GM19099 (cell line): ENCODE measurements around the gene NT5C1A.

Experiments
- POLR2A ChIP-seq: IDR thresholded peaks from 3 replicates; pipeline ENCODE4 v1.6.1; 2011; ENCODE audit warnings: low read depth; ENCODE audit not compliant: insufficient read length; ENCODE audit errors: extremely low read depth

The NT5C1A gene

DNA sequence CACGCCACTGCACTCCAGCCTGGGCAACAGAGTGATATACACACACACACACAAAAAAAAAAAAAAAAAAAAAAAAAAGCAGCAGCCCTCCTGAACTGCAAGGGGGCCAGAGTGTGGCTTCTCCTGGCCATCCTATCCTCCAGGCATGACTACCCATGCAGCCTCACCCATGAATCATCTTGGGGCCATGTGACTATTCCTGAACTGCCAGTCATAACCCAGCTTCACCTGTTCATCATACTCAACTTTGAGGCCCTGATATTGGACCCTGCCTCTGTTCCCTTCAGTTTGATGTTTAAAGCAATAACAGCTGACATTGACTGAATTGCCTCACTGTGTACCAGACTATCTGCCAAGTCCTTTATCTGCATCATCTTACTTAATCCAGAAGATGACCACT is 22.1 kb upstream of the NT5C1A start:
- no peak for TF ChIP-seq POLR2A

DNA sequence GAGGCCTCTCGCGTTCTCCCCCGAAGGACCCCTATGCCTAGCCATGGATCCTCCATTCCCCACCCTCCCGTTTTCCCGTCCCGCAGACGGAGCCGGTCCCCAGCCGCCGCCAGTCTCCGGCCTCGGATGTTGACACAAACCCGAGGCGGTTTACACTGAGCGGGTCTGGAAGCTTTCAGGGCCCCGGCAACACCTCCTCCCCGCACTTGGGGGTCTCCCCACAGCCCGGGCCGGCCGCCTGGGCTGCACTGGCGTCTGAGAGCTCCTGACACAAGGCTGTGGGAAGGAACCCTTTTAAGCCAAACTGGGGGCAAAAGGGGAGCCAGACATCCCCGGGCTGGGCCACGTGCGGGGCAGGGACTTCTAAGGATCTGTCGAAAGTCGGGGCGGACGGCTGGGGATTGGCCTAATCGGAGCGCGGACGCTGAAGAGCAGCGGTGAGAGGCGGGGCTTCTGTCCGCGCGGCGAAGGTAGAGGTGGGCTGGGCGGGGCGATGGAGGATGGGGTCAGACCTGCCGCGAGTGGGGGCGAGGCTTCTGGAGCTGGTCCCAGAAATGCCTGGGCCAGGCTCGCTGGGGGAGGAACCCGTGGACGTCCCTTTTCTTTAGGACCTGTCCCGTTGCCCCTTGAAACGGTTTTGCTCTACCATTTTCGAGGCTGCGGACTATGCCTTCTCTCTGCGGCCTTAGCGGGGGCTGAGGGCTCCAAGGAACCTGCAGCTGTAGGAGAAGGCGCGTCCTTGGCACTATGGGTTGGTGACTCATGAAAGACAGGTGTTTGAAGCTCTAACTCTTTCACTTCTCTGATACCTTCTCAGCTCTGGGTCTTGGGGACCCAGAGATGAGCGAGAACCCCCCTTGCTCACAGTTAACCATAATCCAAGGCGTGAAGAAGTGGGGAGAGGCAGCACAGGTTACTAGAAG is 20.5 kb upstream of the NT5C1A start:
- no peak for TF ChIP-seq POLR2A

DNA sequence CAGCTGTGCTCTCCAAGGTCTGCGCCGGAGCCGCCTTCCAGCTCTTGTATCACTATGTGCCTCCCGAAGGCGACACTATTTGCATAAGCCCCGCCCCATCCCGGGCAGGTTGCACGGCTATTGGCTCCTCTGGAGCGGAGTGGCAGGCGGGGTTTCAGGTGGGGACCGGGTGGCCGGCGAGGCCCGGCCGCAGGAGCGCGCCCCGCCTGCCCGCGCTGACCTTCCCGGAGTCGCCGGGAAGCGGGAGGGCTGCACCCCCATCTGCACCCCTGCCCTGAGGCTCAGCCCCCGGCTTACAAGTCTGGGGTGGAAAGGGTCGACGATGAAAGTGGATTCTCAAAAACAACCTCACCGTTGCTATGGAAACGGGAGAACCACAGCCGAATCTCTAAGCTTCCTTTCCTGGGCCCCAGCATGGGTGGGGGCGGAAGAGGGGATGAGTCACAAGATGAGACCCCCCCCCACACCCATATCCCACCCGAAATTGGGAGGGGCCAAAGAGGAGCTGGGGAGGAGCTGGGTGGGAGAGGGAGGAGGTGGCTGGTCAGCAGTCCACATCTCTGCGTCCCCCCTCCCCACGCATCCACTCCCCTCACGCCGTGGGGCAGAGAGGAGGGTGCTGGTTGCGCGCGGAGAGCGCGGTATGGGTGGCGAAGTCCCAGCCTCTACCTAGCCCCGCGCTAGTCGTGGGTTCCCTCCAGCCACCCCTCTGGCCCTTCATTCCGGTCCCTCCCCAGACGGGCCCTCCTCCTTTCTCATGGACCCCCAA is 19.7 kb upstream of the NT5C1A start, which contains the start of gene HPCAL4:
Gene HPCAL4, minus strand, starts transcription at position 51 of the 769 bp plus-strand sequence. CDS start 6,830 bp downstream, outside the sequence.
- no peak for TF ChIP-seq POLR2A

DNA sequence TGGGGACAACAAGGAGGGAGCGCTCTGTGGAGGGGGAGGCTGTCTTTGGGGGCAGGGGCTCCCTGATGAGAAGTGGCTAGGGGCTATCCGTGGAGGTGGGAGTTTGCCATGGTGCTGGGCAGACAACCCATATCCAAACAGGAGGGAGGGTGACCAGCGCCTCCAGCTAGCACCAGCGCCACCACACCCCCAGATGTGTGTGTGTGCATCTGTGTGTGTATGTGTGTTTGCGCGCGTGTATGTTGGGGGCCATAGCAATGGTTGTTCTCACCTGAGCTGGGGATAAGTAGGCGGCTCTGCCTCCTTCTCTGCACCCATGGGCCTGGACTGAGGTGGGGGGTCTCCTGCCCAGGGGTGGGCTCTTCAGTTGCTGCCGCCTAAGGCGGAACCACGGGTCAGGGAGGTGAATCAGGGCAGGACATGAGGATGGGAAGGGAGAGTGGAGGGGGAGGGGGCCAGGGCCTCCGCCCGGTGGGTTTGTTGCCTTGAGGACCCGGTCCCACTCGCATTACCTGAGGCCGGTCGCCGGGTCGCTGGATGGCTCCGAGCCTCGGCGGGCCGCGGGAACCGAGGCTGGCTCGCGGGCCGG is 19.0 kb upstream of the NT5C1A start:
- TF ChIP-seq POLR2A, result no peak

DNA sequence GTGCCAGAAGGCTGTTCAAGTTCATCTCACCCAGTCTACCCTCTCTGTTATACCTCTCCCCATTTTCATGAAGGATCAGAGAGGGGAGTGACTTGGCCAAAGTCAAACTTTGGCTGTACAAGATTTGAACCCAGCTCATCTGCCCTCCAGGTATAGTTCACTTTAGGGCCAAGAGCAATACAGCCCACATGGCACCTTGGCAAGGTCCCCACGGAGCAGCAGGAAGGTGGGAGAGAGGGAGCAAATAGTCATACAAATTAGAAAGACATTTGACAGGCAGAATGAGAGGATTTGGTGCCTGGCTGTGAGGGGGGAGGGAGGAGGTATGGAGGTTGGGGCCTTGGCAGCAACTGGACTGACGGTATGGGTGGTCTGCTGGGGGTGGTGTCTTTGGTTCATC is 18.3 kb upstream of the NT5C1A start:
- no peak for TF ChIP-seq POLR2A

DNA sequence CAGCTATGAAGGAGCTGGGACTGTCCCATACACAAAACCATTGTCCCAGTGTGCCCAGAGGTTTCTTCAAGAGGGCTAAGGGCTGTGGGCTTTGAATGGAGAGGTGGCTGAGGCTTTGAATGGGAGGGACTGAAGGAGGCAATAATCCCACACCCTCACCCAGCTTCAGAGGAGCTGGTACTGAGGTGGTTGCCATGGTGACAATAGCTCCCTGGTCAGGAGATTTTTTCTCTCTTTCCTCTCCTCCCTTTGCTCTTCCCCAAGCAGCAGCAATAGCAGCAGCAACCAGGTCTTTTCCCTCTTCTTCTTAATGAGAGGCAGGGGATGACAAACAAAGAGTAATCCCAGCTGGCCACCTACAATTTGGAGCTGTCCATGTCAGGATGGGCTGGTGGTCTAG is 17.7 kb upstream of the NT5C1A start:
- TF ChIP-seq POLR2A, result no peak

DNA sequence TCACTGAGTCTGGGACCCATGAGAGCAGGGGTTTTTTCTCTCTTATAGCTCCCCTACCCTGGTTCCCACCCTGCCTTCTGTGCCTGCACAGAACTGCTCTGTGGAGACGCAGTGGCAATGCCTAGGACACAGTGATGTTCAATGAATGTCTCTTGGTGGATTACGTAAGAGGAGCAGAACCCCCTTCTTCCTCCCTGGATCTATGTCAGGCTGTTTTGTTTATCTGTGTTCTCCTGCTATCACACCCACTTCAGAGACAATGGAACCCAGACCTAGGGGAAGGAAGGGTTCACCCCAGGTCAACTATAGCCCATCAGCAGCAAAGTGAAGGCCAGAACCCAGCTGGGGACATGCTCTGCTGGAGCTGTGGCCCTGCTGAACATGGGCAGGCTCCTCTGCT is 17.3 kb upstream of the NT5C1A start:
- TF ChIP-seq POLR2A, result no peak

DNA sequence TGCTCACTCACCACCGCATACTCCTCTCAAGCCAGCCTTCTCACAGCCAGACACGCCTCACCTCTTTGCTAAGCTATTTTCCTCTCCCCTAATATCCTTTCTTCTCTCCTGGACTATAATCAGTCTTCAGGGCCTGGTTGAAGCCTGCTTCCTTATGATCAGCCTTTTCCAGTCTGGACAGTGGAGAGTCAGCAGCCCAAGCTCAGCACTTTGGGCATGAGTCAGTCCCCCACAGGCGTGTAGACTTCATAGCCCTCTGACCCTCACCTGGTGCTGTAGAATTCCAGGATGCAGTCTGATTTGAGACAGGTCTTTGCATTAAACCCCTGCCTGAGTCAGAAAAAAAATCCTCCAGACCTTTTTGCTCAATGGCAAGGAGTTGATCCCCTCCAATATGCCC is 16.8 kb upstream of the NT5C1A start:
- no peak for TF ChIP-seq POLR2A

DNA sequence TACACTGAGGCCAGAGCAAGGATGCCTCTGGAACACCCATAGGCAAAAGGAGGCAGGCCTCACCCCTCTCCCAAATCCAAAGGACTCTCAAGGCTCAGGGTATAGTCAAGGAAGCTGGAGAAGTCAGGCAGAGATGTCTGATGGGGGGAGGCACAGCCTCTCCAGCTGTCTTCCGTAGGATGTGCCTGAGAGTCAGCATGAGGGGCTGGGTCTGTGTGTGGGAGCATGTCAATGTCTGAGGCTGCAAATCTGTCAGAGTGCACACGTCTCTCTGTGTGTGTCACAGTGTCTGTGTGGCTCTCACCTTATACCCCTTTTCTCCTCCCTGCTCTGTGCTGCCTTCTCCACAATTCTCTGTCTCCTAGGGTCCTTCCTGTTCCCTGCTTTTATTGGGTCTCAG is 15.3 kb upstream of the NT5C1A start:
- no peak for TF ChIP-seq POLR2A

DNA sequence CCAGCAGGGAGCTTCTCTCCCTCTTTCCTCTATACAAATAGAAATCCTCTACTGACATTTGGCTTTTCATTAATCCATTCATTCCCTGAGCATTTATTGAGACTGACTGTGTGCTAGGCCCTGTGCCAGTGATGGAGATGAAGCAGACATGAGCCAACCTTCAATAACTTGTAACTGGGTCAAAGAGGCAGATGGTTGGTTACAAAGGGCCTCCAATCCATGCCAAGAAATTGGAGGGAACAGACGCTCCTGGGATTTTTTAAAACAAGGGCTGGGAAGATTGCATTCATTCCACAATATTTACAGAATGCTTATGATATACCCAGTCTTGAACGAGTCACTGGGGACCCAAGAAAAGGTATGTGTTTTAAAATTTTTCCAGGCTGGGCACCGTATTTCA is 13.2 kb upstream of the NT5C1A start:
- no peak for TF ChIP-seq POLR2A

DNA sequence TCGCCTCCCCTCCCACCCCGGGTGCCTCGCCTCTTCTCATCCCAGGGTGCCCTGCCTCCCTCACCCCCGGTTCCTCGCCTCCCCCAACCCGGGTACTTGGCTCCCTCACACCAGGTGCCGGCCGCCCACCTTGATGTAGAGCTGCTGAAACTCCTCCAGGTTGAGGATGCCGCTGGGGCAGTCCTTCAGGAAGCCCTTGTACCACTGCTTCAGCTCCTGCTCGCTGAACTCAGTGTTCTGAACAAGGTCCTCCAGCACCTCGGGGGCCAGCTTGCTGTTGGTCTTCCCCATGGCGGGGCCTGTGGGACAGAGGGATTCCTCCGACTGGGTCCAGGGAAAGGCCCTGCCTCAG is 12.4 kb upstream of the NT5C1A start:
- no peak for TF ChIP-seq POLR2A

DNA sequence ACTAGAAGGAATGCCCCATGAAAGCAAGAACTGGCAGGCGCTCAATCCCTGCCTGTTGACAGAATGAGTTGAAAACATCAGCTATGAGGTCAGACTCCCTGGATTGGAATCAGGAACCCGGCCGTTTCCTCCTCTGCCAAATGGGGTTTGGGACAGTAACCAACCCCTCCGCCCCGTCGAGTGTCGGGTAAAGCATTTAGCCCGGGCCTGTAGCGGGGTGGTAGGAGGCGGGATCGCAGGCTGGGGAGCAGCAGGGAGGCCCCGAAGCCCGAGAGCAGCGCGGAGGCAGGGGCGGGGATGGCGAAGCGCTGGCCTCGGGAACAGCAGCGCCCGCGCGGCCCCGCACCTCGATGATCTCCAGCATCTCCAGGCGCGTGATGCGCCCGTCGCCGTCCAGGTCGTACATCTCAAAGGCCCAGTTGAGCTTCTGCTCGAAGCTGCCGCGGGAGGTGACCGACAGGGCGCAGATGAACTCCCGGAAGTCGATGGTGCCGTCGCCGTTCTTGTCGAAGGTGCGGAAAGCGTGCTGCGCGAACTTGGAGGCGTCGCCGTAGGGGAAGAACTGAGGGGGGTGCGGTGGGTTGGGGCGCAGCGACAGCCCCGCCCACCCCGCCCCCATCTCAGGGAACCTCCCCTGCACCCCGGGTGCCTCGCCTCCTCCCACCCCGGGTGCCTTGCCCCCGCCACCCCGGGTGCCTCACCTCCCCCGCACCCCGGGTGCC is 11.8 kb upstream of the NT5C1A start:
- TF ChIP-seq POLR2A, result no peak

DNA sequence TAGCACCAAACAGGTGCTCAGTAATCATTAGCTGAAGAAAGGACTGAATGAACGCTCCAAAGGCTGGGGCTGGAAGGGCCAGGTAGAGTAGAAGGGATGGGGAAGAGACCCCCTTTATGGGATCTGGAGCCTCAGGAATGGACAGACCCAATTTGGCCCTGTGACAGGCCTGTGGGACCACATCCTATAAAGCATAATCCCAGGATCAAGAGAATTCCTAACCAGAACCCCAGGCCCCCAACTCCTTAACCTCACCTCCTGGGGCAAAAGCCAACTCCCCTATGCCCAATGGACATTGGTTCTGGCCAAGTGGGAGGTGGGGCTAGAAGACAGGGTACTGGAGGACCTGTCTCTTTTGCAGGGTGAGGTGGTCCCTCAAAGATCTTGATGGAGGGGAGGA is 10.1 kb upstream of the NT5C1A start:
- no peak for TF ChIP-seq POLR2A

DNA sequence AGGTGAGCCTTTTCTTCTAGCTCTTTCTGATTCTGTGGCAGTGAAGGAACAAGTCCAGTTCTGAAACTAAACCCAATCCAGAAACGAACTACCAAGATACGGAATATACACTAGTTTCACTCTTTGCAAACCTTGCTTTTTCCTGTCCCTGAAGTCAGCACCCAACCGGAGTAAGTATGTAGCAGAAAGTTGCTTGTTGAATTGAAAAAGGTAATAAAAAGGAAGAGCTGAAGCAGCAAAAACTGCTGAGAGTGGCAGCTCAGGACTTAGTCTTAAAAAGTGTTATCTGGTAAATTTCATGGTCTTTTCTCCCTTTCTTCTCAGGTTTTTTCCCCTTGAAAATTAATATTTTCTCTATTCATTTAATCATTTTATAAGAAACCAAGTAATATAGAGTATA is 9.4 kb upstream of the NT5C1A start:
- TF ChIP-seq POLR2A, result no peak

DNA sequence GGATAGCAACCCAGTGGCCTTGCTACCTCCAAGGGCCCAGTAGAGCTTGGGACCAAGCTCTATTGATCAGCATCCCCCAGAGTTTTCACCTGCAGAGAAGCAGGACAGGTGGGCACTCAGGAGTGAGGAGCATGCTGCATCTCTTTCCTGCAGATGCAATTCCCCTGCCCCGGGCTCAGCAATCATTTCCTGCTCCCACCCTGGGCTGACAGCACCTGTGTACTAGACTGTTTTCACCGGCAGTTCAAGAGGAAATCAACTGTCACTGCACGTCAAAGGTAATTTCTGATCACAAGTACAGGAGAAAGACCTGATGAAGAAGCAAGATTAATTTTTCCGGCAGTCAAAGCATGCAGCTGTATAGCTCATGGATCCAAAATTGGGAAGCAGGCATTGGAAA is 8.8 kb upstream of the NT5C1A start:
- TF ChIP-seq POLR2A, result no peak

DNA sequence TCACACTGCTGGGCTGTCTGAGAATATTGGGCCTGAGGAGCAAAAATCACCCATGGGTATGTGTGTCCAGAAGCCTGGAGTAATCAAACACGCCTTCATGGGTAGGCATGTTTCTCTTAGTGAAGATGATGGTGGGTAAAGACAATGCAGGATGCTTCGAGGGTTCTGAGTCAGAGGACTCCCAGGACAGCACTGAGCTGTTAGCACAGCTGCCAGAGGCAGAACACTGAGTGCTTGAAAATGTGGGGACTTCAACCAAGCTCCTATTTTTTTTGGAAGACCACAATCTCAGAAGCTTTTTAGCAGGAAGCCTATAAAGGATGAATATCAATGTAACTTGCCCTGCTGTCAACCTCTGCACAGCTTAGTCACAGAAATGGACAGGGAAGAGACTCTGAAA is 7.9 kb upstream of the NT5C1A start:
- TF ChIP-seq POLR2A, result no peak

DNA sequence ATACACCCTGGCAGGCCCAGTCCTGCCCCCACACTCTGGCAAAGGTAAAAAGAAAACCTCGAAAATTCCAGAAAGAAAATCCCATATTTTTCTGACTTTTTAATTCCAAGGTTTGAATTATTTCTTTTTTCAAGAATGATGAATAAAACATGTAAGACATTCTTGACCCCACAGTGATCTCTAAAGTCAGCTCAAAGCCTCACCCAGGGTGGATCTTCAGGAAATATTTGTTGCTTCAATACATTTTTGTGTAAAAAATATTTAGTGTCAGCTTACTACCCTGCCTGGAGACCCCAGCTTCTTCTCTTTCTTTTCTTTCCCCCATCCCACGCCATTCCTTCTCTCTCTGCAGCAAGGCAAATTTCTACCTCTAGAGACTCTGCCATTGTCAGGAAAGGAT is 7.0 kb upstream of the NT5C1A start:
- TF ChIP-seq POLR2A, result no peak
